Tibial artery (tissue), 4 donors: Measurements from ENCODE around the gene ZFP36L2.
A peak's percentile ranks its signal among the peaks of the same experiment; 100 is the strongest.

Experiments
- DNase-seq, 2 donors: peaks; one replicate each; pipeline ENCODE4 v3.0.0-alpha.2; 2019
- H3K27ac ChIP-seq, 2 donors: fragments of 200-600 bp; sonication (generic) in 1 of 2; 1 replicate in 1 of 2; 2 replicates in 1 of 2; pipeline ENCODE4 v1.5.1; 2018 to 2019; ENCODE audit warnings: mild to moderate bottlenecking in 1 of 2
- H3K27me3 ChIP-seq, 2 donors: fragments of 200-600 bp; sonication (generic) in 1 of 2; one replicate each; pipeline versions ENCODE4 v1.5.1 to v1.6.0; 2016 to 2019
- H3K36me3 ChIP-seq, 3 donors: fragments of 200-600 bp; sonication (generic) in 2 of 3; one replicate each; pipeline ENCODE4 v1.5.1; 2016 to 2019; ENCODE audit warnings: mild to moderate bottlenecking in 2 of 3
- H3K4me1 ChIP-seq, 4 donors: fragments of 200-600 bp; sonication (generic) in 2 of 4; 1 replicate in 3 of 4; 2 replicates in 1 of 4; pipeline ENCODE4 v1.5.1; 2016 to 2019
- H3K4me3 ChIP-seq, 2 donors: fragments of 200-600 bp; sonication (generic) in 1 of 2; 1 replicate in 1 of 2; 2 replicates in 1 of 2; pipeline ENCODE4 v1.5.1; 2018 to 2019; ENCODE audit warnings: mild to moderate bottlenecking in 2 of 2
- H3K9me3 ChIP-seq, 3 donors: fragments of 200-600 bp; sonication (generic) in 1 of 3; one replicate each; pipeline ENCODE4 v1.5.1; 2016 to 2019
- intact Hi-C: fragments of 100-400 bp; cut with DNase I; formaldehyde crosslinking; loops from one replicate; pipeline ENCODE4 v1.15.0; 2023; ENCODE audit warnings: low total_unique reads
- TF ChIP-seq, protein P1 (sequence below), 2 experiments: fragments of 200-600 bp in 1 of 2; fragments of 450-650 bp in 1 of 2; IDR thresholded peaks; one replicate each; pipeline ENCODE4 v1.5.1; 2017 to 2019; ENCODE audit warnings: antibody characterized with exemption in 2 of 2, mild to moderate bottlenecking in 1 of 2, moderate library complexity in 1 of 2

The ZFP36L2 gene

DNA sequence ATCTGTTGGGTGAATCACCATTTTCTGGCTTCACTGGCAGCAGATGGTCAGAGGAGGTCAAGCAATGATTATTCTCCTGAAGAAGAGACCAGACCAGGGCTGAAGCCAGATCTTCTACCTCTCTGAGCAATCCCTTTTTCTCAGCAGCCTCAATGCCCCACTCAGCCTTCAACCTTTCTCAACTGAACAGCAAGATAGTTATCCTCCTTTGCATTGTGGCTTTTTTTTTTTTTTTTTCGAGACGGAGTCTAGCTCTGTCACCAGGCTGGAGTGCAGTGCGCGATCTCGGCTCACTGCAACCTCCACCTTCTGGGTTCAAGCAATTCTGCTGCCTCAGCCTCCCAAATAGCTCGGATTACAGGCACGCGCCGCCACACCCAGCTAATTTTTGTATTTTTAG, 50.5 kb downstream of the ZFP36L2 start:
- H3K4me1 ChIP-seq, result peaks cover 4 to 24% (median 14%) of the 10 kb centered on the region in 4 donors
- H3K4me3 ChIP-seq, result no peak overlapping the region
- H3K9me3 ChIP-seq, result peaks cover 0 to 13% (median 11%) of the 10 kb centered on the region in 3 donors
- H3K27ac ChIP-seq, result no peak overlapping the region
- intact Hi-C loops, result no loop called here
- no peaks in the 10 kb centered on the region for H3K36me3 ChIP-seq
- TF ChIP-seq, protein P1, sequence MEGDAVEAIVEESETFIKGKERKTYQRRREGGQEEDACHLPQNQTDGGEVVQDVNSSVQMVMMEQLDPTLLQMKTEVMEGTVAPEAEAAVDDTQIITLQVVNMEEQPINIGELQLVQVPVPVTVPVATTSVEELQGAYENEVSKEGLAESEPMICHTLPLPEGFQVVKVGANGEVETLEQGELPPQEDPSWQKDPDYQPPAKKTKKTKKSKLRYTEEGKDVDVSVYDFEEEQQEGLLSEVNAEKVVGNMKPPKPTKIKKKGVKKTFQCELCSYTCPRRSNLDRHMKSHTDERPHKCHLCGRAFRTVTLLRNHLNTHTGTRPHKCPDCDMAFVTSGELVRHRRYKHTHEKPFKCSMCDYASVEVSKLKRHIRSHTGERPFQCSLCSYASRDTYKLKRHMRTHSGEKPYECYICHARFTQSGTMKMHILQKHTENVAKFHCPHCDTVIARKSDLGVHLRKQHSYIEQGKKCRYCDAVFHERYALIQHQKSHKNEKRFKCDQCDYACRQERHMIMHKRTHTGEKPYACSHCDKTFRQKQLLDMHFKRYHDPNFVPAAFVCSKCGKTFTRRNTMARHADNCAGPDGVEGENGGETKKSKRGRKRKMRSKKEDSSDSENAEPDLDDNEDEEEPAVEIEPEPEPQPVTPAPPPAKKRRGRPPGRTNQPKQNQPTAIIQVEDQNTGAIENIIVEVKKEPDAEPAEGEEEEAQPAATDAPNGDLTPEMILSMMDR (IDR thresholded peaks at IDR 0.05), result no peak
- H3K27me3 ChIP-seq, result no peaks in the 10 kb centered on the region
- no peak for DNase-seq

DNA sequence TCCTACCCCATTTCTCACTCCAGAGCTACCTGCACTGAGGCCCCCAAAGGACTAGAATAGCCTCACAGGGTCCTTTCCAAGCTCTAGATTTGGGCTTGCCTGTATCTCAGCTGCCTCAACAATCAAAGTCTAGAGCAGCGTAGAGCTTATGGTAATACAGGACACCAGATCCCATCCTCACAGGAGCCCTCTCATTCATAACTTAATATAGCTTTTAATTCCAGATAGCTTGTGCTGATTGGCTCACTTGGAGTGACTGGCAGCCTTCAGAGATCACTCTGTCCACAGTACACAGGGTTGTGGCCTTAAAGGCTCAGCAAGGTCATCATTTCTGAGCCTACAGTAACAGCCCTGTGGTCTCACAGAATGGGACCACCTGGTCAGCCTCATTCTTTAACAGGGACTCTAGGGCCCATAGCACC, 51.4 kb downstream of the ZFP36L2 start:
- peaks cover 4 to 24% (median 14%) of the 10 kb centered on the region in 4 donors for H3K4me1 ChIP-seq
- intact Hi-C loops, result no loop called here
- H3K9me3 ChIP-seq, result peaks cover 0 to 13% (median 11%) of the 10 kb centered on the region in 3 donors
- no peak for DNase-seq
- no peaks in the 10 kb centered on the region for H3K36me3 ChIP-seq
- no peak overlapping the region for H3K27ac ChIP-seq
- TF ChIP-seq, protein P1 (IDR thresholded peaks at IDR 0.05), result no peak
- no peak overlapping the region for H3K4me3 ChIP-seq
- H3K27me3 ChIP-seq, result no peaks in the 10 kb centered on the region

DNA sequence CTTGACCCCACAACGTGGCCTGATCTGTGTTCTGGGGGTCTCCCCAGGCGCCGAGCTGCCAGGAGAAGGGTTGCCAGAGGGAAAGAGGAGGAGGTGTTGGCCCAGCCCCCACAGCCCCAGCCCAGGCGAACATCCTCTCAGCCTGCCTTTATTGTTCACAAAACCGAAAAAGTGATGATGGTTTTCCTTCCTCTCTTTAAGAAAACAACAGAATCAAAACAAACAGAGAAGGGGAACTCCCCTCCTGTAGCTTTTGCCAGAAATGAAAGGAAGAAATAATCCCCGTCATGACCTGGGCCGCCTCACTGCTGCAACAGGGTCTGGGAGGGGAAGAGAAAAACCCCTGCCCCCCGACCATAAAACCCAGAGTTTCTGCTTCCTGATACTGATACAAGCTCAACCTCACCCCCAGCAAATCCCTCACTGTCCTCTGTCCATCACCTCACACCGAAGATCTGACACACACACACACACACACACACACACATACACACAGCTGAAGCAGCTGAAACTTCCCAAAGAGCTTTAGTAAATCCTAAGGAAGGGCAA, 52.0 kb downstream of the ZFP36L2 start:
- Histone ChIP-seq H3K36me3 (no peaks in the 10 kb centered on the region), H3K27me3 (no peaks in the 10 kb centered on the region), H3K4me1 (peaks cover 4 to 23% (median 13%) of the 10 kb centered on the region in 4 donors), H3K4me3 (no peak overlapping the region), H3K27ac (peak overlapping the region in 1 of 2 donors; percentile 23), H3K9me3 (peaks cover 0 to 13% (median 11%) of the 10 kb centered on the region in 3 donors)
- TF ChIP-seq, protein P1 (IDR thresholded peaks at IDR 0.05), result no peak
- intact Hi-C loops, result no loop called here
- DNase-seq, result peak in 1 of 2 donors; percentile 42
